HG02763 (cell line): ENCODE measurements around the gene DCC.

Experiments
- ATAC-seq: cut with Tn5 transposase; IDR thresholded peaks from one replicate; pipeline ENCODE4 v1.9.1; 2021; ENCODE audit warnings: mild to moderate bottlenecking, moderate library complexity; ENCODE audit not compliant: unreplicated experiment

Gene DCC

GRCh38 chr18:52486052-52486451 is 146.1 kb downstream of the DCC start:
- ATAC-seq = no peak

GRCh38 chr18:52489396-52490306 is 149.7 kb downstream of the DCC start:
- no peak for ATAC-seq

- no peak for ATAC-seq
Observed at GRCh38 chr18:52496426-52496825, 156.4 kb downstream of the DCC start.

GRCh38 chr18:52499016-52499415 is 159.0 kb downstream of the DCC start:
- no peak for ATAC-seq

- no peak for ATAC-seq
Observed at GRCh38 chr18:52499644-52500043, 159.6 kb downstream of the DCC start.

GRCh38 chr18:52504589-52504988 is 164.6 kb downstream of the DCC start:
- ATAC-seq = no peak

- no peak for ATAC-seq
Observed at GRCh38 chr18:52510139-52510538, 170.1 kb downstream of the DCC start.

GRCh38 chr18:52518086-52518485 is 178.1 kb downstream of the DCC start:
- no peak for ATAC-seq

GRCh38 chr18:52519021-52519420 is 179.0 kb downstream of the DCC start:
- ATAC-seq = no peak

GRCh38 chr18:52523566-52523965 is 183.6 kb downstream of the DCC start:
- ATAC-seq = no peak

GRCh38 chr18:52531836-52532235 is 191.8 kb downstream of the DCC start:
- ATAC-seq = no peak

- ATAC-seq = no peak
Observed at GRCh38 chr18:52536039-52536438, 196.0 kb downstream of the DCC start.

- no peak for ATAC-seq
Observed at GRCh38 chr18:52537261-52537660, 197.3 kb downstream of the DCC start.

GRCh38 chr18:52541056-52541455 is 201.1 kb downstream of the DCC start:
- no peak for ATAC-seq

- ATAC-seq = no peak
Observed at GRCh38 chr18:52544086-52544485, 204.1 kb downstream of the DCC start.

GRCh38 chr18:52546686-52547346 is 206.8 kb downstream of the DCC start:
- no peak for ATAC-seq

GRCh38 chr18:52553441-52553840 is 213.4 kb downstream of the DCC start:
- no peak for ATAC-seq

- ATAC-seq = no peak
Observed at GRCh38 chr18:52554180-52554579, 214.2 kb downstream of the DCC start.

GRCh38 chr18:52567360-52567759 is 227.4 kb downstream of the DCC start:
- no peak for ATAC-seq

GRCh38 chr18:52569492-52569891 is 229.5 kb downstream of the DCC start:
- no peak for ATAC-seq

GRCh38 chr18:52570975-52571374 is 231.0 kb downstream of the DCC start:
- no peak for ATAC-seq
